Embryonic facial prominence (tissue), 1 donor: ENCODE measurements around the gene MATCAP1.

Experiments used
- DNase-seq: peaks from one replicate; pipeline ENCODE4 v3.0.0-alpha.2; 2016; ENCODE audit errors: extremely low spot score

The MATCAP1 gene

DNA sequence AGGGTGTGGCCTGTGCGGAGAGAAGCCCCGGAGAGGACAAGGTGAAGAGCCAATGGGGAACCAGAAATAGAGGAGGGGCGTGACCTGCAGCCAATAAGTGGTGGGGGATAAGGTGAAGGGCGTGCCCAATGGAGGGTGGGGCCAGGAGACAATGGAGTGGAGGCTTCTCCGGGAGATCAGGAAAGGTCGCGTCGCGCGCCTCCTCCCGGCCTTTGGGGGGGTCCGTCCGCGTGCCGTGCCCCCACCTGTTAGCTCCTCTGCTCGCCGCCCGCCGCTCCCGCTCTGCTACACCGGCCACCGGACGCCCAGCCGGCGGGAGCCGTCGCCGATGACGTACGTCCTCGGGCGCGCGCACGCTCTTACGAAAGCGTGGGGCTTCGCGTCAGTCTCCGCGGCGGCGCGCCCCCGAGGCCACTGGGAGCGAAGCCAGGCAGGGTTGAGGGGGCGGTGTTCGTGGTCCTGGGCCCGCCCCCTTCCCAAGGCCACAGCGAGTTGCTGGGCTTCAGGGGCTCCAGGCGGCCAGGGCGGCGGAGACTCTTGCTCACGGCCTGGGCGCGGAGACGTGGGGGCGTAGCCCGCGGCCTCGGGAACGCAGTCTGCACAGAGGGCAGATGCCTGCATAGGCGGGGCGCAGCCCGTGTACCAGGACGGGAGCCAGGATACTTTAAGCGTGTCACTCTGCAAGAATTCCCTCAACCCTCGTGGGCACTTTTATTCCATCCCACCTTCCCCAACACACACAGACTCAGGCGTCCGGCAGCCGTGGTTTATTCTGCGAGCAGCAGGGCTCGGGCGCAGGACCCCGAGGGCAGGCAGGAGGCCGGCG lies at the start of gene MATCAP1:
TSS of gene MATCAP1 (minus strand) at position 337 of the 826 bp plus-strand sequence. CDS start 3,353 bp downstream, outside the sequence.
- peak; percentile 96 for DNase-seq

- no peak for DNase-seq
Measured at GRCh38 chr16:67230809-67231660, 47.3 kb upstream of the MATCAP1 start.

- DNase-seq, result no peak
Measured at GRCh38 chr16:67229906-67230808, 46.4 kb upstream of the MATCAP1 start.

GRCh38 chr16:67228905-67229304 lies 45.1 kb upstream of the MATCAP1 start:
- no peak for DNase-seq

DNA sequence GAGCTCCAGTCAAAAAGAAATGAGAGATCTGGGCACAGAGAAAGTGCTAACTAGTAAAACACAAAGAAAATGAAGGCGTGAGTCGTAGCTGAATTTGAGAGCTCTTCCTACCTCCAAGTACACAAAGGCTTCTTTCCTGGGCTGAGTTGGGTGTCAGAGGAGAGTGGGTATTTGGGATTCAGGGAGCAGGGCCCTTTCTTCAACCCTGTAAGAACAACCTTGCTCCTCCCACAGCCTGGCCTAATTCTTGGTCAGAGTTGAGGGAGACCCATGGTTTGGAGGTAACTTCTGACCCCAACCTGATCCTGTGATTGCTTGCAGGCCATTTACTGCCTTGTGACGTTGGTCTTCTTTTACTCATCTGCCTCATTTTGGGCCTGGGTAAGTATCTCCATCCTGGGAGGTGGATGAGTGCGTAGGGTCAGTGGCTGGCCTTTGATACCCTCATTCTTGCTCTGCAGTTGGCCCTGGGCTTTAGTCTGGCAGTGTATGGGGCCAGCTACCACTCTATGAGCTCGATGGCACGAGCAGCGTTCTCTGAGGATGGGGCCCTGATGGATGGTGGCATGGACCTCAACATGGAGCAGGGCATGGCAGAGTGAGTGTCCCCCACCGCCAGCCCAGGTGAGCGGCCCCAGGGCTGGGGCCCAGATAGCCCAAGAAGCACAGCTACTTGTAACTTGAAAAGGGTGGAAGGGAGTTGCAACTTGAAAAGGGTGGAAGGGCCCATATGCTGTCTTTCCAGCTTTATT lies 44.4 kb upstream of the MATCAP1 start:
- DNase-seq, result no peak

GRCh38 chr16:67227567-67227921 lies 43.8 kb upstream of the MATCAP1 start:
- no peak for DNase-seq

DNA sequence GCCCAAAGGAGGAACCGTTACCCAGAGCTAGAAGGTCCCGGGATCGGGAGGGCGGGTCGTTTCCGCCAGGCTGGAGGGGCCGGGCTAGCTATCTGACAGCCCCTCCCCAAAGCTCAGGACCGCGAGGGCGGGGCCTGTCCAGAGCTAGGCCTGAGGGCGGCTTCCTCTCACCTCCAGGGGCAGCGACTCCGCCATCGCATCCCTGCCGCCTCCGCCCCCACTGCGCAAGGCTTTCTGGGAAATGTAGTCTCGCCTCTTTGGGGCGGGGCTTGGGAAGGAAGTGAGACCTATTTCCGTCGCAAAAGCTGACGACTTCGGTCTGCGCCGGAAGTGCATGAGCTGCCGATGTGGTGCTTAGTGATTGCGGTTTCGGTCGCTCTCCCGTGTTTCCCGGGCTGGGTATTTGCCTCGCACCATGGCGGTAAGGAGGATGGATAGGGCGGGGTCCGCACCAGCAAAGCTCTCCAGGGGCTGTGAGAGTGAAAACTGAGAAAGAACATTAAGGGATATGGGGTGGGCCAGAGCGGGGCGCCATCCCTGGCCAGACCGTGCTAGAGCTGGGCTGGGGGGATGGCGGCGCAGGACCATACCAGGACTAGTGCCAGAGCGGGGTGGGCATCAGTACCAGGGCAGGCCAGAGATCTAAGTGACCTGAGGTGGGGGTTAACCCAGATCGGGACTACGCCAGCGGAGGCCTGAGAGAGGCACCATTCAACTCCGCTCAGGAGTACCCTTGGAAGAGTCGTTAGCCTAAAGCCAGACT lies 43.2 kb upstream of the MATCAP1 start, which contains the start of gene TMEM208:
TSS of gene TMEM208 (plus strand) at position 327 of the 763 bp plus-strand sequence. CDS start at position 416, 89 bp downstream.
- DNase-seq, result peak; percentile 94

DNA sequence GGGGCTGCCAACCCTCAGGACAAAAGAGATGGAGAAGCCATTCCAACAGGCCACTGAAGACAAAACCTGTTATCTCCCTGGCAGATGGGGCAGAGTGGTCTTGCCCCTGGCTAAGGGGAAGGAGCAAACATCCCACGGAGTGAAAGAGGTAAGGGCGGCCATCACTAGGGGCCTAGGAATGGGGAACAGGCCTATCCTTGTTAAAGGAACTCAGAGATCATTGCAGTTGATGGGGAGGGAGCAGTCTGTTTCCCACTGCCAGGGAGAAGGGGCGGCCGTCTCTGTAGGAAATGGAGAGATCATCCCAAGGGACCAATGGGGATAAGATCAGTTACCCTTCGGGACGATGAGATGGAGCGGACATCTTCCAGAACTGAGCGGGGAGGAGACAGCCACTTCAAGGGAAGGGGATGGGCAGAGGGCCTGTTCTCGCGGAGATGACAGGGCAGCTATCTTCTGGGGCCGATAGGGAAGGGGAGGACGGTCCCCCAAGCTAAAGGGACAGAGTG lies 42.6 kb upstream of the MATCAP1 start:
- DNase-seq, result no peak

DNA sequence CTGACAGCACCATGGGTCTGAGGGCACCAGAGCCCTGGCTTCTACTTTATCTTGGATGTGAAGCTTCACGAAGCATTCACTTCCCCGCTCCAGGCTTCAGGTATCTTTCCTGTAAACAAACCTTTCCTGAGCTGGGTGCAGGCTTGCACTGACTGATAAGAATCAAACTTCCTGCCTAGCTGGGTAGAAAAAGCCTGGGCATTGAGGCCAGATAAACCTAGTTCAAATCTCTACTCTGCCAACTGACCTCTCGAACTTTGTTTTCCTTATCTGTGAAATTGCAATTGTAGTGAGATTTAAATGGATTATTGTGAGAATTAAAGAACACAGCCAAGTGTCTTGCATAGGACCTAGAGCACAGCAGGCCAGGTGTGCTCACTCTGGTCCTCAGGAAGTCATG lies 40.2 kb upstream of the MATCAP1 start:
- DNase-seq, result no peak

GRCh38 chr16:67216612-67217490 lies 33.1 kb upstream of the MATCAP1 start:
- DNase-seq, result no peak

DNA sequence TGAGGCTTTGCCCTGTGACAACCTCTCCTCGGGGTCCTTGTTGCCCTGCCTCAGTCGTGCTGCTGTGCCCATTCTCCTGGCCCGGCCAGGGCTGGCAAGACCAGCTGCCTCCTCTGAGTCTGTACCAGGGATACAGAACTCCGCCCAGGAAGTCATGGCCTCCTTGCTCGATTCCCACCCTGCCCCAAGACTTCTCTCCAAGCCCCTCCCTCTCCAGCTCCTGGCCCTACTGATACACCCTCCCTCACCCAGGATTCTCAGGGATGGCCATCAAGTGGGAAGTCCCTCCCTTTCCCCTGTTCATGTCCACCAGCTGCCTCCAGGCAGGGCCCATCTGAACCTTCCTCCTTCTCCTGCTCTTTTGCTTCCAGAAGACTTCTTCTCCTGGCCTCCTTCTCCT lies 31.9 kb upstream of the MATCAP1 start:
- no peak for DNase-seq

- no peak for DNase-seq
Measured at GRCh38 chr16:67213197-67214019, 29.6 kb upstream of the MATCAP1 start.

GRCh38 chr16:67212766-67213165 lies 29.0 kb upstream of the MATCAP1 start:
- no peak for DNase-seq

DNA sequence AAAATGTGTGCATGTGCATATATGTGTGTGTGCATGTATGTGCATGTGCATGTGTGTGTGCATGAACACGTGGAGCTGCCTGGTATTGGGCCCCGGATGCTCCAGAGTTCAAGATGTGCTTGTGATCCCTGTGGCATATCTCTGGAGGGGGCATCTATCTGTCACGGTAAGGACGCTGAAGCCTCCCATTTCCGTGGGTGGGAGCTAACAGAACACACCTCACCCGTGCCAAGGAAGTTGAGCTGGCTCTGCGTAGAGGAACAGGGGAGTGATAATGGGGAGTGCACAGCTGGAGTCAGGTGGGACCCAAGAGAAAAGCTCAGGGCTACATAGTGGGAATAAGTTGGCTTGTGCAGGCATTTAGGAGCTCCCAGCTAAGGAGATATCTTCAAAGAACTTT lies 27.9 kb upstream of the MATCAP1 start:
- no peak for DNase-seq

DNA sequence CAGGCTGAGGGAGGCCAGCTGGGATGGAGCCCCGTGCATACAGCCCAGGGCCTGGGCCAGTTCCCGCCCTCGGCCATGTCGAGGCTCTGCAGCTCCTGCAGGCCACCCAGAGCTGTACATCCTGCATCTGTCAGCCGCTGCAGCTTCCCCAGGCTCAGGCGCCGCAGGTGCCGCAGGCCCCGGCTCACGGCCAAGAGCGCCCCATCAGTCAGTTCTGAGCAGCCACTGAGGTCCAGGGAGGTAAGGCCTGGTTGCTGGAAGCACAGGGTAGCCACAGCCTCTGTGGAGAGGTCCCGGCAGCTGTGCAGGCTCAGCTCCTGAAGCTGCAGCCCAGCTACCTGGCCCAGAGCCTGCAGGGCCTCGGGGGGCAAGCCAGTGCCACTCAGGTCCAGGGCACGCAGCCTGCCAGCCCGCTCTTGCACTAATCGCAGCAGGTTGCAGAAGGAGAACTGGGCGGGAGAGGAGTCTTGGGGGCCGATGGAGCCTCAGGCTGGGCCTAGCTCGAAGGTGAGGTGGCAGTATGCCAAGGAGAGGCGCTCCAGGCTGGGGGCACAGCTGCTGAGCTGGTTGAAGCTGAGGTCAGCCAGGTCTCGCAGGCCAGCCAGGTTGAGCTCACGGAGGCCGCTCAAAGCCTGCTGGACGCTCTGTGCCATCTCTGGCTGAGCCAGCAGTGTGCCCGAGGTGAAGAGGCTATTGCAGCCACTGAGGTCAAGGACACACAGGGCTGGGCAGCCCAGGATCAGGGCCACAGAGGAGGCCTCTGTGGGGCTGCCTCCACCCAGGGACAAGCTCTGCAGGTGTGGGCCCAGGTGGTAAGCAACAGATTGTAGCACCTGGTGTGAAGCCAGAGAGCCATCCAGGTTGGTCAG lies 26.5 kb upstream of the MATCAP1 start:
- no peak for DNase-seq

- no peak for DNase-seq
Measured at GRCh38 chr16:67209565-67209964, 25.8 kb upstream of the MATCAP1 start.
